Mesenteric fat pad (tissue), 1 donor: ENCODE data around the gene SMOC2. TPM values are rescaled to one million over a fixed set of nuclear protein-coding genes. Genes with fewer than 3 reads are reported as not detected.
"Not testable (repeated sequence)": the region's sequence is repeated elsewhere in the genome, so short reads cannot be mapped to it uniquely, and the experiment has no call there.

ENCODE experiments used
- DNase-seq: peaks from one replicate; pipeline ENCODE4 v3.0.0-alpha.2; 2020; ENCODE audit warnings: low spot score
- total RNA-seq: library from RNA; stranded (reverse); fragmentation: NEBNext Ultra II Directional; extraction: Animal tissue kit (Norgen Biotek cat#: 25700); gene quantifications from one replicate; pipeline ENCODE4 v1.2.1, GENCODE V29; 2021
- donor health status: DM: yes; HTN: yes; CAD: no.

The SMOC2 gene
- total RNA-seq, 1 donor from 2014 or later, result 46.3 TPM

DNA sequence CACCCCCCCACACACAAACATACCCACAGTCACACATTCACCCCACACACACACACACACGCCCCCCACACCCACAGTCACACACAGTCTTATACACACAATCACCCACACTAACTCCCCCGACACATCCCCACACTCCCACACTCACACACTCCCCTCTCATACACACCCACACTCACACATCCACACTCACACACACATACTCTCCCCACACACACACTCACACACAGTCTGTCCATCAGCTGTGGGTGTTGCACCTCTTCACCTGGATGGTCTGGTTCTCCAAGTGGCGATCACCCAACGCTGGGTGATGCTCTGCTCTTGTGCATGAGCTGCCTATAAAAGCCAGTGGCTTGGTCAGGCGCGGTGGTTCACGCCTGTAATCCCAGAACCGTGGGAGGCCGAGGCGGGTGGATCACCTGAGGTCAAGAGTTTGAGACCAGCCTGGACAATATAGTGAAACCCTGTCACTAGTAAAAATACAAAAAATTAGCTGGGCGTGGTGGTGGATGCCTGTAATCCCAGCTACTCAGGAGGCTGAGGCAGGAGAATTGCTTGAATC lies 158.9 kb downstream of the SMOC2 start:
- peak; percentile 83 for DNase-seq

DNA sequence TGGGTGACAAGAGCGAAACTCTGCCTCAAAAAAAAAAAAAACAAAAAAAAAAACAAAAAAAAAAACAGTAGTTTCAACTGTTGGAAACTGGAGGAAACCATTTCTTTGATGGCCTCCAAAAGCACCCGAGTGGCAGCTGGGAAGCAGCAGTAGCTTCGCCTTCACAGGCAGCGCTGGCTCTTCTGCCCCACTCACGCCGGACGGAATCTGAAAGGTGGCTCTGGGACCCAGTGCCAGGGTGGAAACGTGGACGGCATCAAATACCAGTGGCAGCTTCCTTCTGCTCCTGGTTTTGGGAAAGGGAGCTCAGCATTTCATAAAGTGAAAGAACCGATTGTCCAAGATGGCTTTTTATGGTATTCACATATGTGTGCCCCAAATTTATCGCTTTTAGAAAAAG lies 159.4 kb downstream of the SMOC2 start:
- DNase-seq, result peak; percentile 14

- peak; percentile 82 for DNase-seq
These were observed 160.1 kb downstream of the SMOC2 start for GRCh38 chr6:168601111-168601510.

DNA sequence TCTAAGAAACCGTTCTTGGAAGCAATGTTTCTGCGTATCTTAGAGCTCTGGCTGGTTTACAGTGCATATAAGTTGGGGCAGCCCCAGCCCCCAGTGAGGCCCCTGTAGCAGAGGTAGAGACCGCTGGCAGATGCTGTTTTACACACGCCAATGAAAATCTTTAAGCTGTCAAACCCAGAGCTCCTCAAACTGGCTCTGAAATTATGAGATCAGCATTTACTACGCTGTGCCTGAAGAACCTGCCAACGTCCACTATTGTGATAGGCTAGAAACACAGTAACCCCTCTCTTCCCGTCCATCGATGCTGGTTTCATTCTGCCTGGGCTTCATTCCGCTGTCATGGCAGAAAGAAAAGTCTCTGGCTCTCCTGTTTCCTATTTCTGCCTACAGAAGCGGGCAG lies 160.6 kb downstream of the SMOC2 start:
- peak; percentile 9 for DNase-seq

- DNase-seq, result no peak
These were observed 161.6 kb downstream of the SMOC2 start for GRCh38 chr6:168602576-168602975.

GRCh38 chr6:168603234-168603633 lies 162.2 kb downstream of the SMOC2 start:
- no peak for DNase-seq

- DNase-seq, result no peak
These were observed 165.0 kb downstream of the SMOC2 start for GRCh38 chr6:168605964-168606363.

DNA sequence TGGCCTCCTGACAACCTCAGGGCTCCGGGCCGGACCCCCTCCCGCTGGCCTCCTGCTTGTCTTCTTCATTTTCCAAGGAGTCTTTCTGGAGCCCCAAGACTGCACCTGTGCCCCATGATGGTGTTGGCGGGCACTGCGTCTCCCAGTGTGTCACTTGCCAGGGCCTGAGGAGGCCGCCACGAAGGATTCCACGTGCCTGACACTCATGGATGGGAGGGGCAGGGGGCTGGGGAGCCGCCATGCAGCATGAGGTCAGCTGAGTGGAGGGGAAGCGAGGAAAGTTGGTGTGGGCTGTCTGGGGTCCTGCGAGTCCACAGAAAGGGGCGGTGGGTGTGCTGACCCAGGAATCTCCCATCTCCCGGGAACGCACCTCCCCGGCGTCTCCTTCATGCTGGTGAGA lies 165.7 kb downstream of the SMOC2 start:
- no peak for DNase-seq

DNA sequence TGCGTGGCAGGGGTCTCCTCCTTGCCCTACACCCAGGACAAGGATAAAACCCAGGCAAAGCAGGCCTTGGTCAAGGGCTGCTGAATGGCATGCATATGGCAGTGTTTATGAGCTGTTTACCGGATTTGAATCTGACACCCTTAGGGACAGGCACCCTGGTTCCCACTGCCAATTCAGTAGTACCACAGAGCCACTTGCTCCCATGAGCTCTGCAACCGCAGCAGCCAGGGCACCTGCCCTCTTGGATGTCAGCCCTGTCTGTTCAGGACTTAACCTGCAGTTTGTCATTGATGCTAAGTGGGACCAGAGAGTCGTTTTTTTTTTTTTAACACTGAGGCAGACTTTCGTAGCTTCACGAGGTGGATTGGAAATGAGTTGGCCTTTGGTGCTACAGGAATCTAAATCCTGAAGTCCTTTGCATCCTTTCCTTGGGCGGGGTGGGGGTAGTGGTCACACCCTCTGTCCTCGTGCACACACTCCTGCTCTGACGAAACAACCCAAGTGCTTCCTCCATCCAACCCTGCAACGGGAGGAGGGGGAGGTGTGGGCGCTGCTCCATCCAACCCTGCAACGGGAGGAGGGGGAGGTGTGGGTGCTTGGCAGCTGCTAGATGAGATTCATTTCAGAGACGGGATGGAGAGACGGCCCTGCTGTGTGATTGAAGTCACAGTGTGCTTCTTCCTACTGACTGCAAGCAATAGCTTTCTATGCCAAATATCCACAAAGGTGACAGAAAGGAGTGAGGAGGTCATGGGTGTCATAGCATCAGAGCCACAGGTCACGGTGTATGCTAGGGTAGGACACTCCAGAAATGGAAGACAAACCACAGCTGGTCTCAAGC lies 166.5 kb downstream of the SMOC2 start:
- no peak for DNase-seq

GRCh38 chr6:168608113-168608400 lies 167.1 kb downstream of the SMOC2 start:
- no peak for DNase-seq

- DNase-seq, result no peak
These were observed 168.2 kb downstream of the SMOC2 start for GRCh38 chr6:168609026-168609685.

GRCh38 chr6:168609914-168610490 lies 169.0 kb downstream of the SMOC2 start:
- DNase-seq, result no peak

DNA sequence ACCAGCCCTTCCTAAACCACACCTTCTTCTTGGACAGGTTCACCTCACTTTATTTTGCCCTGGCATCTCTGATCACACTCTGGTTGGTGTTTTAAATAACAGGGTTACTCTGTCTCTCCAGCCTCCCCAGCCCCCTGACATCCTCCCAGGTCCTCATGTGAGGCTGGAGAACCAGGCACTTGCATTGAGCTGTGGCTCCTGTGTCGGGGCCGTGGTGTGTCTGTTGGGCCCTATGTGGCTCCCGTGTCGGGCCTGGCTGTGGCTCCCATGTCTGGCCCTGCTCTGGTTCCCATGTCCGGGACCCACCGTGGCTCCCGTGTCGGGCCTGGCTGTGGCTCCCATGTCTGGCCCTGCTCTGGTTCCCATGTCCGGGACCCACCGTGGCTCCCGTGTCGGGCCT lies 170.0 kb downstream of the SMOC2 start:
- not testable (repeated sequence) for DNase-seq

GRCh38 chr6:168611691-168612090 lies 170.7 kb downstream of the SMOC2 start:
- no peak for DNase-seq

DNA sequence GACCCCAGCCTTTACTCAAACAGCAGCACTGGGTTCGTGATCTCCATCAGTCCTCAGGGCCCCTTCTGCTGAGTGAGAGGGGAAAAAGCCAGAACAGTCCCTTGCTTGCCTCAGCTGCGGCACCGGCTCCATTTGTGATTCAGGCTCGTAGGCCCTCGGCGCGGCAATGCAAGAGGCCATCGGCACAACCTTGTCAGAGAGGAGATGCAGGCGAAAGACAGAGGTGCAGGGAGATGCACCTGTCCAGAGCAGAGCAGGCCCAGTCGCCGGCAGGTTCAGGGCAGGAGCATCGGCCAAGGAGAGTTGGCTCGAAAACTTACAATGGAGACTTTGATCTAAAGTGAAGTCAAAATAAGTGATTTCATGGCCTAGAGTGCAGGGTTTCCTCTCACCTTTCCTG lies 171.6 kb downstream of the SMOC2 start:
- no peak for DNase-seq

DNA sequence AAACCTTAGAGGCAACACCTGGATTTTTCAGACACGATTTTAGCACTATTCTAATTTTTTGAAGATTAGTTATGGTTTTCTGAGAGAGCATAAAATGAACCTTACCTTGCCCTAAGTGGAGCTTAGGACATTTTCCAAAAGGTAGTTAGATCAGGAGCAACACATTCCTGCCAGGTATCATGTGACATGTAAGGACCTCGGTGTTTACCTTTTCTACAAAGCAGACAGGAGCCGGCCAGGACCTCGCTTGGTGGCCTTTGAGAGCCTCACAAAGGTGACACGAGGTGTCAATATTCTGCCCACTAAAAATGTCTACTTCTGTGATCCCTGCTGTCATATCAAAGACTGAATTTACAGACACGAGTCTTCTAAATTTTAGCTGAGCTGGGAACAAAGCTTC lies 174.9 kb downstream of the SMOC2 start:
- no peak for DNase-seq

DNA sequence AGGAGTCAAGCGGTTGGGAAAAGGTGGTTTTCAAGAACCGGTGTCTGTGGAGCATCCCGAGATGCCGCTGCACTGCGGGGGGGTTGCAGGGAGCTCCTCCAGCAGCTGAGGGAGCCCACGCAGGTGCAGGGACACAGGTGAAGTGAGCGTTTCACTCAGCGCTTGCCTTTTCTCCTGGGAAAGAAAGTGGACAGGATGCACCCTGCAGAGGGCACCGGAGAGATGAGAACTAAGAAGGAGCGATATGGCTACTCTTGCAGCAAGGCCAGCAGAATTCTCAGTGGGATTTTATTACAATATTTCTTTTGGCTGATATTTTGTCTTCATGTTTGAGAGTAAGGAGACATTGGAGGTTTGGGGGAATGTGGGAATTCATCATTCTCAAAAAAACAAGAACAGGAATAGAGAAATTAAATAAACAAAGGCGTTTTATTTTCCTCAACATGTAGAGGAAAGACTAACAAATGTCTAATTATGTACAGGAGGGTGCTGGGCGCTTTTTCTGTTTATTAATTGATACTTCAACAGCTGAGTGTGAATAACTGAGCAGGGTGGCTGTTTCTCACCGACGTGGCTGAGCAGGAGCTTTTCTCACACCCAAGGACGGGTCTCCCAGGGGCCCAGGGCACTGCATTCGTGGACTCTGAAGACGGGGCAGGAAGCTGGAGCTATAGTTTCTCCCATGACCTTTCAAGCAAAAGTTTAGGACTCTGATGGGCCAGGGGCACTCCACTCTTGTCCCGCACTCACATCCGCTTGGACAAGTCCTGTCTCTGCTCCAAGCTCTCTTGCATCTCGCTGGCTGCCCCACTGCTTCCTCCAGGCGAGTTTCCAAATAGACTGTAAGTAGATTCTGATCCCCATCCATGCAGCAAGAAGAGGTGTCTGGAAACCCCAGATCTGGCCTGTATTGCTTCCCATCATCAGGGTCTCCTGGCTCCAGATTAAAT lies 176.1 kb downstream of the SMOC2 start:
- DNase-seq, result no peak

GRCh38 chr6:168618546-168619315 lies 177.7 kb downstream of the SMOC2 start:
- DNase-seq, result no peak

- no peak for DNase-seq
These were observed 178.8 kb downstream of the SMOC2 start for GRCh38 chr6:168619560-168620314.

- no peak for DNase-seq
These were observed 179.6 kb downstream of the SMOC2 start for GRCh38 chr6:168620578-168620977.
